Neutrophil (primary cell): ENCODE results near the gene AMBRA1.

Experiments used
- H3K27ac ChIP-seq: fragments of 200-600 bp; sonication (generic); 2 replicates; pipeline ENCODE4 v1.5.1; 2016; ENCODE audit warnings: mild to moderate bottlenecking, moderate library complexity
- H3K27me3 ChIP-seq: fragments of 200-600 bp; sonication (generic); 2 replicates; pipeline ENCODE4 v1.6.0; 2016; ENCODE audit warnings: mild to moderate bottlenecking
- H3K36me3 ChIP-seq: fragments of 200-600 bp; sonication (generic); 2 replicates; pipeline ENCODE4 v1.5.1; 2017
- H3K4me1 ChIP-seq, 2 experiments: fragments of 200-600 bp in 1 of 2; sonication (generic) in 1 of 2; 1 replicate in 1 of 2; 2 replicates in 1 of 2; pipeline versions ENCODE4 v1.5.1 to v1.6.1; 2013 to 2016; ENCODE audit warnings: low read depth in 1 of 2, low read length in 1 of 2, mild to moderate bottlenecking in 1 of 2, moderate library complexity in 1 of 2; ENCODE audit not compliant: control insufficient read depth in 1 of 2, insufficient read depth in 1 of 2
- H3K4me3 ChIP-seq, 2 experiments: fragments of 200-600 bp in 1 of 2; sonication (generic) in 1 of 2; 1 replicate in 1 of 2; 2 replicates in 1 of 2; pipeline ENCODE4 v1.5.1; 2013 to 2016; ENCODE audit warnings: low read depth in 1 of 2, low read length in 1 of 2, mild to moderate bottlenecking in 1 of 2, moderate library complexity in 1 of 2
- H3K9me3 ChIP-seq: fragments of 200-600 bp; sonication (generic); 2 replicates; pipeline ENCODE4 v1.5.1; 2016
- CTCF ChIP-seq: fragments of 200-600 bp; sonication (generic); IDR thresholded peaks from 2 replicates; pipeline ENCODE4 v1.5.1; 2016; ENCODE audit warnings: antibody characterized with exemption

The AMBRA1 gene

DNA sequence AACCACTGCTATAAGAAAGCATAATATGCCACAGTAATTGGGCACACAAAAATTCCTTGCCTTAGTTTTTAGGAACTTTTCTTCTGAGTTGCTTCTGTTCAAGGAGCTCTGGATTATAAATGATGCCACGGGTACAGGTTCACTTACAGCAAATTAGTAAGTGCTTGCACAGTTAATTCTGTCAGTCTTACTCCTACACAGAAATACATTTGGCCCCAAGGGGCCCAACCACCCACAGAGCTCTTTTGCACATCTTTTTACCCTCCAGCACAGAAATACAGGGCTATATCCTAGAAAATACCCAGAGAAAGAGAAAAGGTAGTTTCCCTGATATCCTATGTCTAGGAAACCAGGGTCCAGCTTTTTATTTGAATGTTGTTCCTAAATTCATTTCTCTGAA lies 115.6 kb downstream of the AMBRA1 start:
- no peaks in the 10 kb centered on the region for H3K9me3 ChIP-seq
- no peaks in the 10 kb centered on the region for H3K27me3 ChIP-seq
- H3K4me3 ChIP-seq = no peak overlapping the region
- H3K4me1 ChIP-seq = no peaks in the 10 kb centered on the region
- H3K27ac ChIP-seq = no peak overlapping the region
- TF ChIP-seq CTCF = no peak
- H3K36me3 ChIP-seq = peaks cover 4% of the 10 kb centered on the region

DNA sequence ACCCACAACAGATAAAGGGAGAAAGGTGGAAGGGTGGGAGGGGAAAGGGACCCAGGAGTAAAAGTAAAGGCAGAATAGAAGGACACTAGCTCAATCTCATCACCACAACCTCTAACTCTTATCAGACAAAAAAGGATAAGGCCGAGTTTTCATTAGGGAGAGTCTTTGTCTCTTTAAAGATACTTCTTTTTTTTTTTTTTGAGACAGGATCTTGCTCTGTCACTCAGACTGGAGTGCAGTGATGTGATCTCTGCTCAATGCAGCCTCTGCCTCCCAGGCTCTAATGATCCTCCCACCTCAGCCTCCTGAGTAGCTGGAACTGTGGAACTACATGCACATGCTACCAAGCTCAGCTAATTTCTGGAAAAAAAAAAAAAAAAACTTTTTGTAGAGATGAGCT lies 116.7 kb downstream of the AMBRA1 start:
- Histone ChIP-seq H3K27ac (no peak overlapping the region), H3K36me3 (no peaks in the 10 kb centered on the region), H3K4me3 (no peak overlapping the region), H3K9me3 (no peaks in the 10 kb centered on the region), H3K27me3 (no peaks in the 10 kb centered on the region), H3K4me1 (no peaks in the 10 kb centered on the region)
- TF ChIP-seq CTCF = no peak

DNA sequence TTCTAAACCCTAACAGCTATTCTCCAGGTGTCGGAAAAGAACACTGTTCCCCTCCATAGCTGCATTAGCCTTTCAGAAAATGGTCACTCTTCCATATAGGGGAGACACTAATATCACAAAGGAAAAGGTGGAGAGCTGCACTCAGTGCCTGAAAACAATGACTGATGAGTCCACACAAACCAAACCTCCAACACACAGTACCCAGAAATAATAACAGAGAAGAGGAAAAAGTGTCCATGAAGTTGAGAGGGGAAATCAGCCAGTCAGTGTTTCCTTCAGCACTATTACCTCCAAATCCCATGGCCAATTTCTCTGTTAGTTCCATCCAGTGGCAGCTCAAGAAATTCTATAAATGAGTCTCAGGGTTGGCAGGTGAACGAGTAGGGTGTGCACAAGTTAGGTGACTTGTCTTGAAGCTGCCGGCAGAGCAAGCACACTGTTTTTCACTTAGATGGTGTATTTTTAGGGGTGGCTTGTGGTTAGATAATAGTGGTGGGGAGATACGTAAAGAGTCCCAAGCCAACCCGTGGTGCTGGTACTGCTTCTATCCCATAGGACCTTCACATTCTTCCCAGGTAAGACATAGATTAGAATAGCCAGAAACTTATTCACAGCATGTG lies 117.8 kb downstream of the AMBRA1 start:
- Histone ChIP-seq H3K36me3 (no peaks in the 10 kb centered on the region), H3K4me3 (no peak overlapping the region), H3K27me3 (no peaks in the 10 kb centered on the region), H3K9me3 (no peaks in the 10 kb centered on the region), H3K27ac (no peak overlapping the region), H3K4me1 (no peaks in the 10 kb centered on the region)
- TF ChIP-seq CTCF = no peak

DNA sequence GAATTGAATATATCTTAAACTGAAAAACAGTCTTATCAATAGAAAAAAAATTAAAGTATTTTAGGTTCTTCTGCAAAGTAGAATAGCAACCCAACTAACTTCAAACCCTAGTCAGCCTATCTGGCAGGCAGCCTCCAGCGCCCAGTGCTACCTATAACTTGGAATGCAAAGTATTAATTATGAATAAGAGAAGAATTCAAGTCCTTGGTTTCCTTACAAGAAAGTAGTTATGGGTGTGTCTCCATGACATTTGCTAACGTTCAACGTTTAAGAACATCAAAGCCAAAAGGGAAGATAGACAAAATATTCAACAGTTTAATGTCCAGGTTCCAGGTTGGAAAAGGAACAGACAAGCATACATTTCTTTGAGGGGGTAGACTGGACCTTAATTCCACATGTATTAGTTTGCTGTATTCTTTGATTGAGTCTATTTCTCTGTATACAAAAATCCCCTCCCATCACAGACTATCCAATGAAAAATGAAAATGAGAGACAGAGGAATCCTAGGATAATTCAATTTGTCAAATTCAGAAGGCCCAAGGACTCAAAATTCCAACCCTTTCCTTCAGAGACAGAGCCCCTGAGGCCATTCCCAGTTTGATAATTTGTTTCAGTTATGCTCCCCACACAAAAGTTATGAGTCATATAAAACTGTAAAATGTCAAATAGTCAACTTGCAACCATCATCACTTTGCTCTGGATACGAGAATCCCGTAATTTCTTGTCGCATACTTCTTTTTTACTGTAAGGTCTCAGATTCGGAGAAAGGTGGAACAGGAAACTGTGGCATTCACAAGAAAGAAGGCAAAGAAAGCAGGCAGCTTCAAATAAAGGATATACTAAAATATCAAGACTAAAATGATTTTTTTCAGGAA lies 118.5 kb downstream of the AMBRA1 start:
- no peak overlapping the region for H3K27ac ChIP-seq
- H3K4me3 ChIP-seq = no peak overlapping the region
- TF ChIP-seq CTCF = no peak
- no peaks in the 10 kb centered on the region for H3K4me1 ChIP-seq
- no peaks in the 10 kb centered on the region for H3K9me3 ChIP-seq
- no peaks in the 10 kb centered on the region for H3K27me3 ChIP-seq
- no peaks in the 10 kb centered on the region for H3K36me3 ChIP-seq

- Histone ChIP-seq H3K27me3 (no peaks in the 10 kb centered on the region), H3K4me1 (no peaks in the 10 kb centered on the region), H3K4me3 (no peak overlapping the region), H3K9me3 (no peaks in the 10 kb centered on the region), H3K36me3 (no peaks in the 10 kb centered on the region), H3K27ac (no peak overlapping the region)
- TF ChIP-seq CTCF = no peak
Measured at GRCh38 chr11:46472662-46472994, 121.2 kb downstream of the AMBRA1 start.
